ENCODE data around the gene NR3C1. TPM values are rescaled to one million over a fixed set of nuclear protein-coding genes. Genes with fewer than 3 reads are reported as not detected.

NR3C1 gene
- total RNA-seq, 2 donors from 2014 or later: 56.5 to 58.1 TPM

GRCh38 chr5:143431789-143432188, 28.3 kb upstream of the NR3C1 start:
- H3K27me3 ChIP-seq (replicated peaks; ENCODE audit: insufficient read depth): no peaks in the 10 kb centered on the region
- DNase-seq (ENCODE audit: low spot score) (no peak), ATAC-seq (ENCODE audit: insufficient number of reproducible peaks, low FRiP score, low read depth) (no peak)
- H3K4me1 ChIP-seq (ENCODE audit: control insufficient read depth in 1 of 2, low read depth in 2 of 2): no peaks in the 10 kb centered on the region
- H3K36me3 ChIP-seq: no peaks in the 10 kb centered on the region
- no peak overlapping the region for H3K27ac ChIP-seq
- no peak overlapping the region for H3K4me3 ChIP-seq
- H3K9me3 ChIP-seq: no peaks in the 10 kb centered on the region
- no peak for TF ChIP-seq CTCF (IDR thresholded peaks at IDR 0.05)

DNA sequence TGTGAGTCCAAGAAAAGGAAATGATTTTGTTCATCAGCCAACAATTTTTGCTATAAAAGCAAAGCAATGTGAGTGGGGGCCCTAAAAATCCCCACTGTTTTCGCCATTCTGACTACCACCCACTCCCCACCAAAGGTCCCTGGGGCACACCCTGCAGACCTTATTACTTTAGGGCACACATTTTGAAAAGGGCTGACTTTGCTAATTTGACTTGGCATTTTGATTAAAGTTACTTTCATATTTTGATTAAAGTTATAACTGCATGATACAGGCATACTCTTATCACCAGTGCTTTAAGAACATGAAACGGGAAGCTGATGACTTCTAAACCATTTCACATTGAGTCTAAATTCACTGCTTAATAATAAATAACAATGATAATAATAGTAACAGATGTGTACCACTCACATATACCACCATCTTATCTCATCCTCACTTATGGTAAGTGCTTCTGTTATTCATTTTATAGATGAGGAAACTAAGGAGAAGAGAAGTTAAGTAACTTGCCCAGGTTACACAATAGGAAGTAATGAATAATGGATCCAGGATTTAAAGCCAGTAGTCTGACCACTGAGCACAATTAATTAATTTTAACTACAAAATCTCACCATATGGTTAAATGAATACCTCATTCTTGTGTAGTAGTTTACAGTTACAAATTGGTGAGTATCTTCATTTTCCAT, 25.4 kb upstream of the NR3C1 start:
- H3K4me3 ChIP-seq: no peak overlapping the region
- ATAC-seq (ENCODE audit: insufficient number of reproducible peaks, low FRiP score, low read depth): no peak
- H3K9me3 ChIP-seq: no peaks in the 10 kb centered on the region
- H3K36me3 ChIP-seq: no peaks in the 10 kb centered on the region
- H3K27me3 ChIP-seq (replicated peaks; ENCODE audit: insufficient read depth): no peaks in the 10 kb centered on the region
- no peaks in the 10 kb centered on the region for H3K4me1 ChIP-seq (ENCODE audit: control insufficient read depth in 1 of 2, low read depth in 2 of 2)
- TF ChIP-seq CTCF (IDR thresholded peaks at IDR 0.05): no peak
- no peak for DNase-seq (ENCODE audit: low spot score)
- H3K27ac ChIP-seq: no peak overlapping the region

DNA sequence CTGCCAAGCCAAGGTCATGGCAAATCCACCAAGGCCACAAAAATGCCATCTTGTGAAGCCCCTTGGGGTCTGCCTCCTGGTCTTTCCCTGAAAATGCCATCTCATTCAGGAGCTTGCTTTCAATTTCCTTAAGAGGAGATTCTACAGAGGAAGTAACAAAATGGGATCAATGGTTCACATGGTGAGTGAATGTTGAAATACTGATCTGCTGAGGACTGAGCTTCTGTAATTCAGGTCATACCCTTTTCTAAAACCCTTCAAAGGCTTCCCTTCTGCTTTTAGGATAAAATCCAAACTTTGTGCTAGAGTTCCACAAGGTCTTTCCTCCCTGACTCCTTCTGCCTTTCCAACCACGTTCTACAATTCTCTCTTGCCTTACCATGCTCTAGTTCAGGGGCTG, 24.7 kb upstream of the NR3C1 start:
- Histone ChIP-seq H3K36me3 (no peaks in the 10 kb centered on the region), H3K9me3 (no peaks in the 10 kb centered on the region), H3K4me3 (no peak overlapping the region), H3K27me3 (replicated peaks; ENCODE audit: insufficient read depth) (no peaks in the 10 kb centered on the region), H3K4me1 (ENCODE audit: control insufficient read depth in 1 of 2, low read depth in 2 of 2) (no peaks in the 10 kb centered on the region), H3K27ac (no peak overlapping the region)
- no peak for ATAC-seq (ENCODE audit: insufficient number of reproducible peaks, low FRiP score, low read depth)
- no peak for TF ChIP-seq CTCF (IDR thresholded peaks at IDR 0.05)
- no peak for DNase-seq (ENCODE audit: low spot score)

GRCh38 chr5:143427122-143427735, 23.7 kb upstream of the NR3C1 start:
- TF ChIP-seq CTCF (IDR thresholded peaks at IDR 0.05): no peak
- Histone ChIP-seq H3K36me3 (no peaks in the 10 kb centered on the region), H3K4me3 (no peak overlapping the region), H3K27ac (no peak overlapping the region), H3K27me3 (replicated peaks; ENCODE audit: insufficient read depth) (no peaks in the 10 kb centered on the region), H3K9me3 (no peaks in the 10 kb centered on the region), H3K4me1 (ENCODE audit: control insufficient read depth in 1 of 2, low read depth in 2 of 2) (no peaks in the 10 kb centered on the region)
- ATAC-seq (ENCODE audit: insufficient number of reproducible peaks, low FRiP score, low read depth) (no peak), DNase-seq (ENCODE audit: low spot score) (no peak)

DNA sequence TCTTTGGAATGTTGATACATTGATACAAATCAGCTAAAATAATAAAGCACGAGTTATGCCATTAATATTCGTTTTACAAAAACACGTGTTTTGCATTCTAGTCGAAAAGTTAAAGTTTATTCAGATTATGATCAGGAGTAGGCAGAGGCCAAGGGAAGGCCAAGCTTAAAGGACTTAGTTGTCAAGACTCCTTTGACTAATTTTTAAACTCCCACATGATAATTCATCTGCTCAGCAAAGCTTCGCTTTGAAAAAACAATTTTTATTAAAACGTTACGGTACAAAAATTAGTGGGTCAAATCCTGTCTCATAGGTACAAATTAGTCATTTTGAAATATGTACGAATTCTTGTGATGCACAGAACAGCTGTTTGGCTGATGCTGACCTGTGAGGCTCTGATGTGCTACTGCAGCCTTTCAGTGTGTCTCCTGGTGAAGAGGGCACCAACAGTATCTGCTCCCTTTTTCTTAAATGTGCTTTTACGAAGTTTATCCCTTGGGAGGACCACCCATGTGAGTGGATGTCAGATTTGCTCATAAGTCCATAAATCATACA, 23.0 kb upstream of the NR3C1 start:
- Histone ChIP-seq H3K27me3 (replicated peaks; ENCODE audit: insufficient read depth) (no peaks in the 10 kb centered on the region), H3K36me3 (no peaks in the 10 kb centered on the region), H3K4me1 (ENCODE audit: control insufficient read depth in 1 of 2, low read depth in 2 of 2) (no peaks in the 10 kb centered on the region), H3K4me3 (no peak overlapping the region), H3K9me3 (no peaks in the 10 kb centered on the region), H3K27ac (no peak overlapping the region)
- no peak for TF ChIP-seq CTCF (IDR thresholded peaks at IDR 0.05)
- ATAC-seq (ENCODE audit: insufficient number of reproducible peaks, low FRiP score, low read depth) (no peak), DNase-seq (ENCODE audit: low spot score) (no peak)
